NCI-H2081 treated with DMSO at 0.1 percent for 48 hours (cell line): ENCODE data around the gene FLNC.

ENCODE experiments used
- DNase-seq: peaks from one replicate; lab custom pipeline; 2025; lab: John Stamatoyannopoulos, UW

FLNC gene

GRCh38 chr7:128891110-128891941 is 61.1 kb downstream of the FLNC start:
- DNase-seq: no peak

- DNase-seq: no peak
Observed at GRCh38 chr7:128891942-128892269, 61.7 kb downstream of the FLNC start.

- DNase-seq: no peak
Observed at GRCh38 chr7:128892521-128893250, 62.5 kb downstream of the FLNC start.

GRCh38 chr7:128893251-128894100 is 63.3 kb downstream of the FLNC start:
- no peak for DNase-seq

- no peak for DNase-seq
Observed at GRCh38 chr7:128894101-128894440, 63.9 kb downstream of the FLNC start.

- DNase-seq: no peak
Observed at GRCh38 chr7:128895320-128895719, 65.1 kb downstream of the FLNC start.

GRCh38 chr7:128899392-128899791 is 69.2 kb downstream of the FLNC start:
- no peak for DNase-seq

GRCh38 chr7:128900237-128900636 is 70.0 kb downstream of the FLNC start:
- DNase-seq: no peak

GRCh38 chr7:128902761-128903585 is 72.8 kb downstream of the FLNC start:
- no peak for DNase-seq

GRCh38 chr7:128903621-128904361 is 73.6 kb downstream of the FLNC start:
- DNase-seq: no peak

GRCh38 chr7:128904381-128905197 is 74.4 kb downstream of the FLNC start:
- DNase-seq: no peak

- DNase-seq: no peak
Observed at GRCh38 chr7:128906001-128906765, 76.0 kb downstream of the FLNC start.

GRCh38 chr7:128906766-128907559 is 76.8 kb downstream of the FLNC start:
- DNase-seq: no peak
